ENCODE data around the gene KCNQ1. TPM values are rescaled to one million over a fixed set of nuclear protein-coding genes. Genes with fewer than 3 reads are reported as not detected.

Gene KCNQ1
- total RNA-seq, 2 donors from 2014 or later: 18.6 to 25.5 TPM

- H3K36me3 Mint-ChIP-seq (ENCODE audit: low read depth): no peaks in the 10 kb centered on the region
- H3K27ac Mint-ChIP-seq: peak overlapping the region; percentile 34
- no peaks in the 10 kb centered on the region for H3K9me3 ChIP-seq (ENCODE audit: control insufficient read depth, low read length, poor library complexity, severe bottlenecking)
- no peaks in the 10 kb centered on the region for H3K27me3 Mint-ChIP-seq
- H3K4me3 Mint-ChIP-seq: peak overlapping the region; percentile 93
- ATAC-seq (no peak), DNase-seq (peak in 1 of 3 donors; percentile 10)
- peaks cover 28% of the 10 kb centered on the region for H3K4me1 Mint-ChIP-seq
These were observed 1.9 kb downstream of the KCNQ1 start for GRCh38 chr11:2446590-2447252.

- H3K27ac Mint-ChIP-seq: peak overlapping the region; percentile 34
- peaks cover 24% of the 10 kb centered on the region for H3K4me1 Mint-ChIP-seq
- no peaks in the 10 kb centered on the region for H3K9me3 ChIP-seq (ENCODE audit: control insufficient read depth, low read length, poor library complexity, severe bottlenecking)
- H3K27me3 Mint-ChIP-seq: no peaks in the 10 kb centered on the region
- H3K36me3 Mint-ChIP-seq (ENCODE audit: low read depth): no peaks in the 10 kb centered on the region
- ATAC-seq: no peak
- H3K4me3 Mint-ChIP-seq: peak overlapping the region; percentile 93
- peak in 1 of 3 donors; percentile 10 for DNase-seq
These were observed 2.6 kb downstream of the KCNQ1 start for GRCh38 chr11:2447253-2447950.

GRCh38 chr11:2447951-2448650 lies 3.3 kb downstream of the KCNQ1 start:
- DNase-seq (peak in 1 of 3 donors; percentile 9), ATAC-seq (no peak)
- Mint-ChIP-seq H3K4me1 (peaks cover 17% of the 10 kb centered on the region), H3K36me3 (ENCODE audit: low read depth) (no peaks in the 10 kb centered on the region), H3K4me3 (peak overlapping the region; percentile 93), H3K27me3 (no peaks in the 10 kb centered on the region), H3K27ac (peak overlapping the region; percentile 27)
- H3K9me3 ChIP-seq (ENCODE audit: control insufficient read depth, low read length, poor library complexity, severe bottlenecking): no peaks in the 10 kb centered on the region

GRCh38 chr11:2448661-2449547 lies 4.1 kb downstream of the KCNQ1 start:
- peak overlapping the region; percentile 28 for H3K4me3 Mint-ChIP-seq
- no peak for DNase-seq

GRCh38 chr11:2449548-2450320 lies 4.9 kb downstream of the KCNQ1 start:
- H3K4me3 Mint-ChIP-seq: no peak overlapping the region
- H3K27ac Mint-ChIP-seq: no peak overlapping the region
- peaks cover 12% of the 10 kb centered on the region for H3K4me1 Mint-ChIP-seq
- ATAC-seq (no peak), DNase-seq (no peak)
- H3K9me3 ChIP-seq (ENCODE audit: control insufficient read depth, low read length, poor library complexity, severe bottlenecking): no peaks in the 10 kb centered on the region
- no peaks in the 10 kb centered on the region for H3K36me3 Mint-ChIP-seq (ENCODE audit: low read depth)
- no peaks in the 10 kb centered on the region for H3K27me3 Mint-ChIP-seq

More at GRCh38 chr11:2448661-2449547, 4.1 kb downstream of the KCNQ1 start:
- Mint-ChIP-seq H3K27ac (peak overlapping the region; percentile 27), H3K4me1 (peaks cover 12% of the 10 kb centered on the region), H3K27me3 (no peaks in the 10 kb centered on the region), H3K36me3 (ENCODE audit: low read depth) (no peaks in the 10 kb centered on the region)
- ATAC-seq: no peak
- H3K9me3 ChIP-seq (ENCODE audit: control insufficient read depth, low read length, poor library complexity, severe bottlenecking): no peaks in the 10 kb centered on the region

GRCh38 chr11:2450321-2451041 lies 5.7 kb downstream of the KCNQ1 start:
- H3K9me3 ChIP-seq (ENCODE audit: control insufficient read depth, low read length, poor library complexity, severe bottlenecking): no peaks in the 10 kb centered on the region
- Mint-ChIP-seq H3K4me3 (no peak overlapping the region), H3K27ac (no peak overlapping the region), H3K4me1 (peaks cover 10% of the 10 kb centered on the region), H3K27me3 (no peaks in the 10 kb centered on the region), H3K36me3 (ENCODE audit: low read depth) (no peaks in the 10 kb centered on the region)
- DNase-seq (no peak), ATAC-seq (no peak)

GRCh38 chr11:2451336-2451735 lies 6.5 kb downstream of the KCNQ1 start:
- Mint-ChIP-seq H3K4me3 (no peak overlapping the region), H3K27me3 (no peaks in the 10 kb centered on the region), H3K4me1 (peaks cover 4% of the 10 kb centered on the region), H3K27ac (no peak overlapping the region), H3K36me3 (ENCODE audit: low read depth) (no peaks in the 10 kb centered on the region)
- ATAC-seq (no peak), DNase-seq (no peak)
- no peaks in the 10 kb centered on the region for H3K9me3 ChIP-seq (ENCODE audit: control insufficient read depth, low read length, poor library complexity, severe bottlenecking)

- no peaks in the 10 kb centered on the region for H3K9me3 ChIP-seq (ENCODE audit: control insufficient read depth, low read length, poor library complexity, severe bottlenecking)
- ATAC-seq (no peak), DNase-seq (no peak)
- Mint-ChIP-seq H3K27me3 (no peaks in the 10 kb centered on the region), H3K4me1 (peaks cover 2% of the 10 kb centered on the region), H3K4me3 (no peak overlapping the region), H3K27ac (no peak overlapping the region), H3K36me3 (ENCODE audit: low read depth) (no peaks in the 10 kb centered on the region)
These were observed 7.1 kb downstream of the KCNQ1 start for GRCh38 chr11:2451916-2452315.

GRCh38 chr11:2452321-2453012 lies 7.7 kb downstream of the KCNQ1 start:
- no peaks in the 10 kb centered on the region for H3K27me3 Mint-ChIP-seq
- H3K4me3 Mint-ChIP-seq: no peak overlapping the region
- no peak for DNase-seq
- H3K27ac Mint-ChIP-seq: no peak overlapping the region
- H3K4me1 Mint-ChIP-seq: no peaks in the 10 kb centered on the region
- ATAC-seq: no peak
- no peaks in the 10 kb centered on the region for H3K36me3 Mint-ChIP-seq (ENCODE audit: low read depth)
- no peaks in the 10 kb centered on the region for H3K9me3 ChIP-seq (ENCODE audit: control insufficient read depth, low read length, poor library complexity, severe bottlenecking)

GRCh38 chr11:2453436-2453835 lies 8.6 kb downstream of the KCNQ1 start:
- H3K27me3 Mint-ChIP-seq: no peaks in the 10 kb centered on the region
- H3K9me3 ChIP-seq (ENCODE audit: control insufficient read depth, low read length, poor library complexity, severe bottlenecking): no peaks in the 10 kb centered on the region
- DNase-seq (no peak), ATAC-seq (no peak)
- no peak overlapping the region for H3K4me3 Mint-ChIP-seq
- no peaks in the 10 kb centered on the region for H3K36me3 Mint-ChIP-seq (ENCODE audit: low read depth)
- H3K4me1 Mint-ChIP-seq: no peaks in the 10 kb centered on the region
- no peak overlapping the region for H3K27ac Mint-ChIP-seq

GRCh38 chr11:2458321-2458720 lies 13.5 kb downstream of the KCNQ1 start:
- H3K4me1 Mint-ChIP-seq: peaks cover 10% of the 10 kb centered on the region
- no peak overlapping the region for H3K4me3 Mint-ChIP-seq
- no peaks in the 10 kb centered on the region for H3K9me3 ChIP-seq (ENCODE audit: control insufficient read depth, low read length, poor library complexity, severe bottlenecking)
- ATAC-seq (no peak), DNase-seq (no peak)
- H3K27me3 Mint-ChIP-seq: no peaks in the 10 kb centered on the region
- H3K36me3 Mint-ChIP-seq (ENCODE audit: low read depth): no peaks in the 10 kb centered on the region
- no peak overlapping the region for H3K27ac Mint-ChIP-seq
